GM18520 (cell line): ENCODE data around the gene HOMER2.

Experiments used
- ATAC-seq: cut with Tn5 transposase; IDR thresholded peaks from one replicate; pipeline ENCODE4 v1.9.1; 2021; ENCODE audit not compliant: unreplicated experiment

Gene HOMER2

GRCh38 chr15:82805994-82806406 is 146.5 kb downstream of the HOMER2 start, which contains the start of gene FSD2:
Gene FSD2 (minus strand): TSS chr15:82806069. CDS start chr15:82787390, 18,679 bp downstream.
- ATAC-seq: peak; percentile 33

- no peak for ATAC-seq
These were observed 148.0 kb downstream of the HOMER2 start for GRCh38 chr15:82804575-82804949.

- ATAC-seq: no peak
These were observed 148.5 kb downstream of the HOMER2 start for GRCh38 chr15:82803793-82804574.

DNA sequence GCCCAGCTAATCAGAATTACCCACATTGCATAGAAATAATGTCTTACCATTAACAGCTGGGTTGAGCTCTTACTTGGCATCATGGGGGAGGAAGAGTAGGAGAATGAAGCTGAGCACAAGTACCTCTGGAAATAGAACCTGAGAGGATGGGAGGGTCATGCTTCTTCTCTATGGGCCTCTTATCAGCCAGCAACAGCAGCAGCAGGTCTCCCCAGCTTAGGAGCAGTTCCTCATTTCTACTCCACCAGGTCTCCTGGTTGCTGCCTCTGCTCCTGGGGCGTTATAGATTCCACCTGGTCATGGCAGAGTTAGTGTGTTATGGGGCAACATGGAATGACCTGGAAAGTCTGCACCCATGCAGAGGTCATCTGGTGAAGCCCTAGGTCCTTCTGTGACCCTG is 150.0 kb downstream of the HOMER2 start:
- ATAC-seq: no peak

DNA sequence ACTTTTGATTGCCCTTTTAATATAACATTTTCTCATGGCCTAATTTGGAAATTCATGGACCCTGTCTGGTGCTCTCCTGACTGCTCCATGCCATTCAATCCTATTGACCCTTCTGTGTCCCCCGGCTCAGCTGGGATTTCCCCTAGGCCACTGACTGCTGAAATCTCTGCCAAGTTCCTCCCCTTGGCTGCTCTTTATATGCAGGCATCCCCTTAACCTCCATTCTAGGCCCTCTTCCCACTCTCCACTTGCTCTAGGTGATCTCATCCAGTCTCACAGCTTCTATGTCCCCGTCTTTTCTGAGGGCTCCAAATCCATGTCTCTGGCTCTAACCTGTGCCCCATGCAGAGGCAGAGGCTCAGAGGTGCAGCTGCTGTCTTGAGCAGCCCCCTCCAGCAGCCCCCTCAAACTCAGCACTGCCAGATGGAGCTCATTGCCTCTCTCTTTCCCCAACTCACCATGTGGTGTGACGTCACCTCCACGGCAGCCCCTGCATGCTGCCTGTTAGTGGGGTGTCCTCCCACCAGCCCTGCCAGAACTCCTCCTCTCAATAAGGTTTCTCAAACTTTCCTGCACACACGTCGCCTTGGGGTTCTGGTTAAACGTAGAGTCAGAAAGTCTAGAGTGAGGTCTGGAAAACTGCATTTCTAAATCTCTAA is 153.2 kb downstream of the HOMER2 start:
- ATAC-seq: no peak
